ENCODE results near the gene MST1.

MST1 gene

DNA sequence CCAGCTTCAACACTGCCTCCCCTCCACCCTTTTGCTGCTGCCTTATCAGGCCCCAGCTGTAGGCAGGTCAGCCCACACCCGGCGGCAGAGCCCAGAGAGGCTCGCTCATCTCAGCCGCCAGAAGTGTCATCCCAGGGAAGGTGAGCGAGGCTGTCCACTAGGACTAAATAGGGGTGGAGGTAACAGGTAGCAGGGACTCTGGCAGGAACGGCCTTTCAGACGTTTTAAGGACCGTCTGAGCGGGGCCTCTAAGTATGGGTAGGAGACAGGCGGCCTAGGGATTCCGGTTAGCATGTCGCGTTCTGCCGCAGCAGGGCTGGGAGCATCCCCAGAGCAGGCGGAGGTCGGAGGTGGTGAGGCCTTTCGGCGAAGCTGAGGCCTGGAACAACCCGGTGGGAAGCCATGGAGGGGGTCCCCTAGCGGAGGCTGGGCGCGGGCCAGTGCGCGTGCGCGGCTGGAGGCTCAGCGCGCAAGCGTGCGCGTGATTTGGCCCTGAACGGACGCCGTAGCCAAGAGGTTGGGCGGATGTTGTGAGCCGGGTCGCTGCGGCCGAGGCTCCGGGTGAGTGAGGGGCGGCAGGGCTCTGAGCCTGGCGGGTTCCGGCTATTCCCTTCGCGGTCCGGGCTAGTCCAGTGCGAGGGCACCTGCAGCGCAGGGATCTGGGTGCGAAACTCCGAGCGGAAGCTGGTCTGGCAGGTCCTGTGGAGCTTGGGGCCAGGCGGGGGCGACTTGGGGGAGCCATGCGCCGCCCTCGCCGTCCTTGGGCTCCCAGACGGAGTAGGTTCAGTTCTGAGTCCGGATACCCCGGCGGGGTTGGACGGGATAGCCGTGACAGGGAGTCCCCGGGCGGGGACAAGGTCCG, at the start of gene MST1, which contains the start of gene RNF123:
Gene MST1 (minus strand): TSS at position 429 of the 862 bp plus-strand sequence. CDS start 783 bp downstream, outside the sequence.
Gene RNF123 (plus strand): TSS at position 512 of the 862 bp plus-strand sequence. CDS start 1,609 bp downstream, outside the sequence.
- FAIRE-seq, result no peak

DNA sequence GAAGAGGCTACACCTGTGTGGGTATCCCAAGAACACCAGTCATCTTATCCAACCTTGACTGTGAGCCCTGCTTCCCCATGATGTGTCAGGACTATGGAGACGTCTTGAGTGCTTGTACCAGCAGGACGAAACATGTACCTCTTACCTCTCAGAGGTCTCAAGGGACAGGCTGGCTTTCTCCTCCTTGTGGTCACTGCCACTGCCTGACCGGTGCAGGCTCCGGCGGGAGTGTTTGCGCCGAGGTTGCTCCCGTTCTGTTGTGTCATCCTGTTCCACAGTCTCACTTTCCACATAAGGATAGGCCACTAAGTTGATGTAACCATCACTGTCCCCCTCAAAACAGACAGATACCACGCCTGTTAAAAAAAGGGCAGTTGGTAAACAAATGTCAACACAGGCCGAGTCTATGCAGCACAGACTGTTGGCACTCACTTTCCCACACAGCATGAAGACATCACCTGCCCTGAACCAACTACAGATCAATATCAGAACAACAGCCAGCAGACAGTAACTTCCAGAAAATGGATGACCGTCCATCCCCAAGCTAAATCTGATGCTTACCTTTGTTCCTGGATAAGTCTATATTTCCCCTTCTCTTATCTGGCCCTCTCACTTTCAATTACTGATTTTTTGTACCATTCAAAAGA, 48.9 kb upstream of the MST1 start:
- no peak for FAIRE-seq

DNA sequence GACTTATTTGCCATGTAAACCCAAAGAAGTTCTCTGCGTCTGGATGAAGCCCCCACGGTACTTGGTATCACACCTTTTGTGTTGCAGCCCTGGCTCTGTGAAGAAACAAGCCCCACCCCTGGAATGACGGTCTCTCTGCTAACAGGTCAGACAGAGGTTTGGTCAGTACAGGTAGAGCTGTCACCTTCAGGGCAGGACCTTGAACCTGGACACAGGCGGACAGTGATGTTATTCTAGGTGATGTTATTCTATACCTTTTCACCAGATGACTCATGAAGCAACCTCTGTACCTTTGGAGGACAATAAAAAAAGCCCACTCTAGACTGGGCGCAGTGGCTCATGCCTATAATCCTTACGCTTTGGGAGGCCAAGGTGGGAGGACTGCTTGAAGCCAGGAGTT, 45.5 kb upstream of the MST1 start:
- FAIRE-seq, result no peak

DNA sequence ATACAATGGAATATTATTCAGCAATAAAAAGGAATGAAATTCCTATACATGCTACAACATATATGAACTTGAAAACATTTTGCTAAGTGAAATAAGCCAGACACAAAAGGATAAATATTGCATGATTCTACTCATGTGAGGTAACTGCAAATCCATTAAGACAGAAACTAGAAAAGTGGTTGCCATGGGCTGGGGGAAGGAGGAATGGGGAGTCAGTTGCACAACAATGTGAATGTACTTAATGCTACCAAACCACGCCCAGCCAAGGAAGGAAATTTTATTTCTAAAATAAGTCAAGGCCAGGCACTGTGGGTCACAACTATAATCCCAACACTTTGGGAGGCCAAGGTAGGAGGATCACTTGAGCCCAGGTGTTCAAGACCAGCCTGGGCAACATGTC, 44.3 kb upstream of the MST1 start:
- no peak for FAIRE-seq

DNA sequence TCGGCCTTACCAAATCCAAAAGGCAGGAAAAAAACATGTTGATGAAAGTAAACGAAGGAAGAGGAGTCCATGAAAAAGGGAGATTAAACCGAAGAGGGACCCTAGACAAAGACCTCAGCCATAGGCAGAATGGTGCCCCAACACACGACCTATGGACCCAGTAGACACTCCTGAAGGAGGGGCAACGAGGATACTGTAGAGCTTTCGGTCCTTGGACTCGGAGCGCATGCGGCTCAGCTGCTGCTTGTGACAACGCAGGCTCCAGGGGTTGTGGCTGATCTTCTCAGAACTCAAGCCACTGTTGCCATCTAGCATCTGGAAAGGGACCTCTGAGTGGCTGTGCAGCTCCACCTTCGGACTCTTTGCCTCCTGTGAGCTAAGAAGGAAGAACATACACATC, 43.3 kb upstream of the MST1 start:
- FAIRE-seq, result no peak

DNA sequence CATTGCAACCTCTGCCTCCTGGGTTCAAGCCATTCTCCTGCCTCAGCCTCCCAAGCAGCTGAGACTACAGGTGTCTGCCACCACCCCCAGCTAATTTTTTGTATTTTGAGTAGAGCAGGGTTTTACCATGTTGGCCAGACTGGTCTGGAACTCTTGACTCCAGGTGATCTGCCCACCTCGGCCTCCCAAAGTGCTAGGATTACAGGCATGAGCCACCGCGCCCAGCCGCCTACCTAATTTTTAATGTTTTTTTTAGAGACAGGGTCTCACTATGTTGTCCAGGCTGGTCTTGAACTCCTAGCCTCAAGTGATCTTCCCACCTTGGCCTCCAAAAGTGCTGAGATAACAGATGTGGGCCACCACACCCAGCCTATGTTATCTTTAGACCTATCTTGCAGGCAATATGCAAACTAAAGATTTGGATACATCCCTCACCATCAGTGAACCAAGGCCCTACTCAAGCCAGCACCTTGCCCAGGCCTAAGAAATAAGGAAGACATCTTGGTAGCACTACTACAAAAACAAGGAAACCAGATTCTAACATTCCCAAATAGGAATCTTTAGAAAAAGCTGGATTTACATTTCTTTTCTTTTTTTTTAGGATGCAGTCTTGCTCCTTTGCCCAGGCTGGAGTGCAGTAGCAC, 40.8 kb upstream of the MST1 start:
- no peak for FAIRE-seq

DNA sequence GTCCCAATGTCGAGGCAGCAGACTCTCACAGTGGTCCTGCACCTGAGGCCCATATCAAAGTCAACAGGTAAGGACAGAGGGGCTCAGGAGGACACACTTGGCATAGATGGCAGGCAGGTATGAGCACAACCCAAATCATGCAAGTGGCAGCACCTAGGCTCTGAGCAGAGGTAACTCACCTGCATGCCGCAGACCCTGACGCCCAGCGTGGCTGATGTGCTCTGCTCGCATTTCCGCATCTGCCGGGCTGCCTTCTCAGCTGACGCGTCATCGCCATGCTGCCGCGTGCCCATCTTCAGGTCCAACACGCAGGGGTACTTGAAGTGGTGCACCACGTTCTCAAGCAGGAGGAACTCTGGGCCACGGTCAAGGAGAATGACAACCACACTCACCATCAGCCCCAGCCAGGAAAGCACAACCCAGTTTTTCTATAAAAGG, 38.7 kb upstream of the MST1 start:
- no peak for FAIRE-seq

DNA sequence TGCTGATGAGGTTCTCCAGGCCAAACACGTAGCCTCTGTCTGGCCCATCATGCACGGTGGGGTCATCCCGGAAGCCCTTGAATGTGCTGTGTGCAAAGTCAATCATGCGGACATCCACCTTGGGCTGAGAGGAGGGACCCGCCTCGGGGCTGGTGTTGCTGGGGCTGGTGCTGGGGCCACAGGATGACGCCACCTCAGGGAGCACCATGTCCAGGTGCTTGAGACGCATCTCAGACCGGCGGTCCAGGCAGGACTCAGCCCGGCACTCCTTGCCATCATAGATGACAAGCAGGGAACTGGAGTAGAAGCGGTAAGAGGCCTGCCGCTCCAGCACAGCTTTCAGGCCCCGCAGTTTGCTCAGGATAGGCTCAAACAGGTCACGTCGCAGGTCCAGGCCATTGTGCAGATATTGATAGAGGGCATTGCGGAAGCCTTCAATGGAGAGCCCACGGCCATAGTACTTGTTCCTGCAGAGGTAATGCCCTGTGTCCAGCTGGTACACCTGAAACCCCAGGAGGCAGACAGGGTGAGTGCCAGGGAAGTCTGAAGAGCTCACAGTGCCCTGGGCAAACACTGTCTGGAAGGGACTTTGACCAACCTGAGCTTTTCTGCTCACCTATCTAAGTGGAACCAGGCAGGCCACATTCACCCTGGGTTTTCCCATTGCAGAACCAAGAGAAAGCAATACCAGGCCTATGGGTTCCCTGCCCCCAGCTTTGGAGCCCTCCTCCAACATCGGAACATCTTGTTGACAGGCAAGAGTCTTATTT, 38.1 kb upstream of the MST1 start:
- no peak for FAIRE-seq

DNA sequence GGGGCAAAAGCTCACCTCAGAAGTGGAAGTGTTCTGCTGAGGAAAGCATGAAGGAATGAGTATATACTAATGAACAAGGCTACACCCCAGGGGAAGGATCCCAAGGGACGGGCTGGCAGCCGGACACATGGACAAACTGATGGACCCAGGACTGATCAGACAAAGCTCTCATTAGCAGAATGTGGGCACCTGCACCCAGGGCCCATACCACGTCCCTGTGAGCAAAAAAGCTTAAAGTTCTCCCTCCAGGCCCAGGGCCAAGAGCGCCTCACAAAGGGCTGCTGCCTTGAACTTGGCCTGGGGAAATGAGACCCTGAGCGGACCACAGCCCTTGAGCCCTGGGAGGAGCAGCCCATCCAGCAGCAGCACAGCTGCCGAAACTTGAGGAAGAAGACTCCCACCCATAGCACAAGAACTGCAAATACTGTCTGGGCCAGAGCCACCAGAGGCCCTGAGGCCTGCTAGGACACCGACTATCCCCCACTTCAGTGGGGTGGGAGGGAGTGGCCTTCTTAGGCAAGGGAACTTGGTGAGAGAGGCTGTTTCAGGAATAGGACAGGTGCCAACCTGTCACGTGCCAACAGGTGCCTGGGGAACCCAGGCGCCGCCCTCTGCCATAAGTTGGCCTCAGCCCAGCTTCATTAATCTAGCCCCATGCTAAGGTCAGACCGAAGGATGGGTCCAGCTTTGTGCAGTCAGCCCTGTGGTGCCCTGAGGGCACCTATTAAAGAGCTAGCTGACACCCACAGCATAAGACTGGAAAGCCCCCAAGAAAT, 36.8 kb upstream of the MST1 start:
- no peak for FAIRE-seq

DNA sequence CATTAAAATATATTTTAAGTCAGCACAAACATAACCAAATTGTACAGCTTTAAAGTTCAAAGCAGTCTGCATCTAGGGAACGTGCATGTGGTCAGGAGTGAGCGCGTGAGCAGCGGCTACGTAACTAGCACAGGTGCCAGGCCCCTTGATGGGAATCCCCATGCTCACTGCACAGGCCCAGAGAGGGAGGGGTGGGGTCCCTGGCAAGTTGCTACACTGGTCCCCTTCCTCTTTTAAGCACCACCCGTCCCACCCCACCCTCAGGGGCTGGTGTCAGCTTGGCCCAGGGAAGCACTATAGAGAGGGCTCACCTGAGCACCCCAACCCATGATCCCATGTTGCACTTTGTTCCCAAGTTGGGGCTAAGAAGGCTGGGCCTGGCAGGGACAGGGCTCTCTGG, 35.3 kb upstream of the MST1 start:
- no peak for FAIRE-seq

DNA sequence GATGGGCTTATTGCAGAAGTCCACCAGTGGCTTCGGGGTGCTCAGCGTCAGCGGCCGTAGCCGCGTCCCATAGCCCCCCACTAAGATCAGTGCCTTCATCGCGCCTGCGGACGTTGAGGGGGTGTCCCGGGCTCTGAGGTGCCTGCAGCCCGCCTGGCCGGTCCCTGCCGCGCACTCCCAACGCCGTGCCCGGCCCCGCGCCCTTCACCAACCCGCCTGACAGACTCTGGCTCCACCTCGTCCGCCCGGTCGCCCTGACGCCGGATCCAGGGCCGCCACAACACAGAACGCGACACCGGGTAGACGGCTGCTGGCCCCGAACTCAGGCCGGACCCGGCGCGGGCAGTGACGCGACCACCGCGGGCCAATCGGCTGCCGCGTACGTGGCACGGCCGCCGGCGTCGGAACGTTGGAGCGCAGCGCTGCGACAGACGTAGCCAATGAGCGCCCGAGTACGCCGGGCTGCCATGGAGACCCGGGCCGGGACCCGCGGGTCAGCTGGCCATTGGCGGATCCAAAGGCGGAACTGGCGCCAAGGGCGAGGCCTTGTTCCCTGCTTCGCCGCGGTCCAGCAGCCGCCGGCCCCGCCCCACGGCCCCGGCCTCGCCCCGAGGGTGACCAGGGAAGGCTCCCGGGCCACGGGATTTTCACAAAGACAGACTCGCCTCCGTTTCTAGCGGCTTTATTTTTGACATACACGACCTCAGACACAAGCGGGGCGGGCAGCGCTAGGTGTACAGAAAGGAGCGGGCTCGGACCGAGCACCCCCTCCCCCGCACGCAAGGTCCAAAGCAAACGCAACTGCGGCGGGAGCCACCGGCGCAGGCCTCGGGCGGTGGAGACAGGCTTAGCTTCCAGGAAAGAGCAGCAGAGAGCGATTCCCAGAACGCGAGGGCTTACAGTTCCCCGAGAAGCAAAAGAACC, 34.6 kb upstream of the MST1 start, which contains the start of gene GMPPB:
Gene GMPPB (minus strand): TSS at position 324 of the 924 bp plus-strand sequence. CDS start 225 bp downstream, at position 99.
- no peak for FAIRE-seq

DNA sequence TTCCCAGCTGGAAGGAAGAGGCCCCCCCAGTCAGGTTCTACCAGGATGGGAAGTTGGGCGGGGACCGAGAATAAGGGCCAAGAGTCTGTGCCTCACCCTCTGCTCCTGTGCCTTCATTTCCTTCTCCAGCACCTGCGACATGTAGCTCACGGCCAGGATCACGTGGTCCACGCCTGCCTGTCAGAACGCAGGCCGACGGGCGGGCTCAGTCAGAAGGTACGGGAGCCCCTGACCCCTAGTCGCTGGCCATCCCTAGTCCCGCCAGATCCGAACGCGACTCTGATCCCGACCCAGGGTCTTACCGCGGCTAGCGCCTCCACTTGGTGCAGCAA, 34.0 kb upstream of the MST1 start:
- FAIRE-seq, result no peak

DNA sequence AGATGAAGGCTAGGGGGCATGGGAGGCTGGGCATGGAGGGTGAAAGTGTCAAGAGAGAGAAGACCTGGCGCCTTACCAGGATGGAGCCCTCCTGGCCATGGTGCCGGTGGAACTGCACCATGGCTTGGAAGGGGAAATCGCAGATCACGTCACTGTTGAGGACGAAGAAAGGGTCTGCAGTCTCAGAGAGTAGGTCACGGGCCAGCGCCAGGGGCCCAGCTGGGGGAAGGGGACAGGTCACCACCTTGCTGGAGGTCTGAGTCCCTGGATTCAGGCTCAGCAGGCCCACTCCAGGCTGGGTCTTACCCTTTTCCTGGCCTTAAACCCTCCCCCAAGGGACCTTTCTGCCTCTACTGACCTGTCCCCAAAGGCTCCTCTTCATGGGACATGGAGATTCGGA, 33.6 kb upstream of the MST1 start:
- no peak for FAIRE-seq

DNA sequence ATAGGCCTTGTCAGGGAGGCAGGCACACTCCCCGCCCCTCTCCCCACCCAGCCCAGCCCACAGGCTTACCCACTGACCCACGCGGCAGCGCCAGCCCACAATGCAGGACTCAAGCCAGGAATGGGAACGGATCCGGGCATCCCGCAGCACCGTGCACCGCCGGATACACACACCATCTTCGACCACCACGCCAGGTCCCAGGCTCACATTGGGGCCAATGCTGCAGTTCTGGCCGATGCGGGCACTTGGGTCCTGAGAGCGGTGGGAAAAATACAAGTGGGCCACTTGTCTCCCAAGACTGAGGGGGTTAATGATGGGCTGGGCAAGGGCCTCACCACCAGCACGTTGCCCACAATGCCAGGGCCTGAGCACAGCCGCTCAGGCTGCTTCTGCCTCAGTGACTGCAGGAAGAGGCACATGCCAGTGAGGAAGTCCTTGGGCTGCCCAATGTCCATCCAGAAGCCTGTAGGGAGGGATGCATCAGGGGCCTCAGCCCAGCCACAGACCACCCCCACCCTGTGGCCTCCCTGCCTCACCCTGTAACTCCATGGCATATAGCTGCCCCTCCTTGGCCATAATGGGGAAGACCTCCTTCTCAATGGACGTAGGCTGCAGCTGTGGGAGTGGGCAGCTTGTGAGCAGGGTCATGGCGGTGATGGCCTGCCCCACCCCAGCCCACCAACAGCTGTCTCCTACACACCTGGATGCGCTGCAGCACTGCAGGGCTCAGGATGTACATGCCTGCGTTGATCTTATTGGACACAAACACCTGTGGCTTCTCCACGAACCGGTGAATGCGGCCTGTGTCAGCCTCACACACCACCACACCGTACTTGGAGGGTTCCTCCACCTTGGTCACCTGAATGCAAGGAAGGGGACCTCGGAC, 32.9 kb upstream of the MST1 start:
- FAIRE-seq, result no peak

DNA sequence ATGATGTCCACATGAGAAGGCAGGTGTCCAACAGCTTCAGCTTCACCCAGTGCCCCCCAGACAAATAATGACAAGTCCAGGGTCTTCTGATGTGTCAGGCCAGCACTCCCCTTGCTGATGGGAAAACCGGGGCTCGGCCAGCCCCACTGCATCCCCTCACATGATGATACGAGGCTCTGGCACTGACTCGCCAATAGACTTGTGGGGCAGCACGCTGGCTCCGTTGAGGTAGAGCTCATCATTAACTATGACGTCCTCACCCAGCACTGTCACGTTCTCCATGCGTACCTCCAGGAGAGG, 32.3 kb upstream of the MST1 start:
- FAIRE-seq, result no peak

DNA sequence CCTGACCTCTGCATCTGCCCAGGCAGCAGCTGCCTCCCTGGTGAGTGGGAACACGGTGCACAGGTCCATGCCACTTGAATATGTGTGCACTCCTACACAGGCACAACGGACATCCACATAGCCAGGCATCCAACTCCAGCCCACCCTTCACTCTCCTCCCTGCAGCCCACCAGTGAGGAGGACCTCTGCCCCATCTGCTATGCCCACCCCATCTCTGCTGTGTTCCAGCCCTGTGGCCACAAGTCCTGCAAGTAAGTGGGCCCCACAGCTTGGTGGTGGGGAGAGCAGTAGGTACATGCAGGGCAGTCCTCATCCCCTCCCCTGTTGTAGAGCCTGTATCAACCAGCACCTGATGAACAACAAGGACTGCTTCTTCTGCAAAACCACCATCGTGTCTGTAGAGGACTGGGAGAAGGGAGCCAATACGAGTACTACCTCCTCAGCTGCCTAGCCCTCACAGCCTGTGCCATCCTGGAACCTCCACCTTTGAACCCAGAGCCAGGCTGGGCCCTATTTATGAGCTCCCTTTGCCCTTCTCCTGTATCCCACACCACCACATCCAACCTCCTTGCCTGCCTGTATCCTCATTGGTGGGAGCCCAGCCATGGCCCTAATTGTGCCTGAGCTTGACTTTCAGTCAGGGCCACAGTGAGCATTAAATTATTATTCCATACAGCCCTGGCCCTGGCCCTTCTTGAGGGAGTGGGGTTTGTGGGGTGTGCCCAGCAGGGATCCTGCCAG, 31.8 kb upstream of the MST1 start:
- no peak for FAIRE-seq

DNA sequence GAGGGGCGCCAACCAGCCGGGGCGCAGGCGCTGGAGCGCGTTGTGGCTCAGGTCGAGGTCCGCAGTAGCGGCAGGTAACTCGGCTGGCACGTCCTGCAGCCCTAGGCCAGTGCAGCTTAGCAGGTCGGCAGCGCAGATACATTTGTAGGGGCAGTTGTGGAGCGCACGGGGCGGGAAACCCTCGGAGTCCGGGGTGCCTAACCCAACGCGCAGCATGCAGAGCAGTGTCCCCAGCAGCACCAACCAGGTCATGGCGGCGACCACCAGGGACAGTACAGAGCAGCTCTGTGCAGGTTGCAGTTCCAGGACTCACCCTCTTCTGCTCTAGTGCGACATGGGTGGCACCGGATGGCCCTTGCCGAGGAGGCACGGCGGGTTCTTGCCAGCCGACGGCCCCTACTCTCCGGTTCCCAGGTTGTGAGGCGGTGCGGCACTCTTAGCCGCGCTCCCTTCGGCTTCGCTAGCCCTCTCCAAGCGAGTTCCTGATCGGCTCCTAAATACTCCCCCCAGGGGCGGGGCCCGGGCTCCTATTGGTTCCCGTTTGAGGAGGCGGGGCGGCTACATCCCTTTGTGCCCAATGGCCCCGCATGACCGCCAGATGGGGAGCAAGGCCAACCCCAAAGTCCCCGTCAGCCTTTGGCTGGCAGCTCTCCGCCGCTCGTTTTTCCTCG, 30.1 kb upstream of the MST1 start, which contains the start of gene AMIGO3:
Gene AMIGO3 (minus strand): TSS at position 471 of the 671 bp plus-strand sequence. CDS start 219 bp downstream, at position 252.
- no peak for FAIRE-seq

DNA sequence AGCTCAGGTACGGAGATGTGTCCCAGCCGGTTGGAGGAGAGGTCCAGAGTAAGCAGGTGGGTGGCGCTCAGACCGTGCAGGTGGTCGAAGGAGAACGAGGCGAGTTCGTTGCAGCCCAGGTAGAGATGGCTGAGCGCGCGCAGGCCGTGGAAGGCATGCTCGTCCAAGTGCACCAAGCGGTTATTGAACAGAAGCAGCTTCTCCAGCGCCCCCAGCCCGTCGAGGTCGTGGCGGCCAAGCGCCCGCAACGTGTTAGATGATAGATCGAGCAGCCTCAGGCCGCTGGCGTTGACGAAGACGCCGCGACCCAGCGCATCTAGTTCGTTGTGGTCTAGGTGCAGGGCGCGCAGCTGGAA, 29.6 kb upstream of the MST1 start:
- no peak for FAIRE-seq

All from colon (tissue), 2 donors.